Neuronal stem cell (in vitro differentiated cells): ENCODE results near the gene NEBL.

ENCODE experiments used
- DNase-seq: peaks from one replicate; pipeline ENCODE4 v3.0.0-alpha.2; 2013; ENCODE audit warnings: low spot score
- H2AFZ ChIP-seq: one replicate; pipeline ENCODE4 v1.6.1; 2013; ENCODE audit warnings: mild to moderate bottlenecking, low read length, inconsistent platforms
- H2AK5ac ChIP-seq: 2 replicates; pipeline ENCODE4 v1.6.1; 2013; ENCODE audit warnings: low read depth, mild to moderate bottlenecking, inconsistent platforms, low read length, moderate library complexity, mixed read lengths
- H2BK120ac ChIP-seq: 2 replicates; pipeline ENCODE4 v1.6.1; 2013; ENCODE audit warnings: low read depth, mild to moderate bottlenecking, inconsistent platforms, low read length, moderate library complexity, mixed read lengths
- H2BK12ac ChIP-seq: one replicate; pipeline ENCODE4 v1.6.1; 2013; ENCODE audit warnings: low read length, inconsistent platforms
- H2BK15ac ChIP-seq: 2 replicates; pipeline ENCODE4 v1.6.1; 2013; ENCODE audit warnings: mild to moderate bottlenecking, low read length, inconsistent platforms, mixed read lengths
- H2BK5ac ChIP-seq: one replicate; pipeline ENCODE4 v1.6.1; 2013; ENCODE audit warnings: inconsistent platforms, mild to moderate bottlenecking, low read length, moderate library complexity
- H3K14ac ChIP-seq: one replicate; pipeline ENCODE4 v1.6.1; 2013; ENCODE audit warnings: low read length, inconsistent platforms
- H3K18ac ChIP-seq: 2 replicates; pipeline ENCODE4 v1.6.1; 2013; ENCODE audit warnings: low read length, inconsistent platforms
- H3K23ac ChIP-seq: 2 replicates; pipeline ENCODE4 v1.6.1; 2013; ENCODE audit warnings: low read depth, mild to moderate bottlenecking, mixed read lengths, low read length, inconsistent platforms; ENCODE audit not compliant: poor library complexity
- H3K27ac ChIP-seq: replicated peaks from 3 replicates; pipeline ENCODE4 v1.5.1; 2013; ENCODE audit warnings: low read length, inconsistent platforms
- H3K27me3 ChIP-seq, 3 experiments: 2 replicates each; pipeline ENCODE4 v1.6.1; 2013; ENCODE audit warnings: low read length in 3 of 3, mild to moderate bottlenecking in 2 of 3, inconsistent platforms in 1 of 3, low read depth in 1 of 3, mixed read lengths in 1 of 3, moderate library complexity in 1 of 3; ENCODE audit not compliant: control insufficient read depth in 3 of 3, insufficient read depth in 3 of 3
- H3K36me3 ChIP-seq, 2 donors: replicated peaks in 1 of 2; 2 replicates each; pipeline ENCODE4 v1.6.1; 2013; ENCODE audit warnings: low read length in 2 of 2; ENCODE audit not compliant: control insufficient read depth in 2 of 2, insufficient read depth in 2 of 2
- H3K4ac ChIP-seq: 2 replicates; pipeline ENCODE4 v1.6.1; 2013; ENCODE audit warnings: inconsistent platforms, mild to moderate bottlenecking, low read length, moderate library complexity
- H3K4me1 ChIP-seq, 2 donors: 1 replicate in 1 of 2; 2 replicates in 1 of 2; pipeline ENCODE4 v1.6.1; 2013; ENCODE audit warnings: low read length in 2 of 2, low read depth in 1 of 2; ENCODE audit not compliant: control insufficient read depth in 2 of 2, insufficient read depth in 1 of 2
- H3K4me2 ChIP-seq: one replicate; pipeline ENCODE4 v1.6.1; 2013; ENCODE audit warnings: mild to moderate bottlenecking, low read length, inconsistent platforms; ENCODE audit not compliant: insufficient read depth, poor library complexity, severe bottlenecking
- H3K4me3 ChIP-seq, 2 donors: 2 replicates each; pipeline ENCODE4 v1.5.1; 2013; ENCODE audit warnings: low read length in 2 of 2, mild to moderate bottlenecking in 2 of 2, inconsistent platforms in 1 of 2, moderate library complexity in 1 of 2
- H3K79me1 ChIP-seq: one replicate; pipeline ENCODE4 v1.6.1; 2013; ENCODE audit warnings: low read depth, mild to moderate bottlenecking, inconsistent platforms, low read length, moderate library complexity
- H3K9ac ChIP-seq: one replicate; pipeline ENCODE4 v1.6.1; 2013; ENCODE audit warnings: mild to moderate bottlenecking, low read depth, low read length, inconsistent platforms; ENCODE audit not compliant: poor library complexity
- H3K9me3 ChIP-seq, 2 donors: replicated peaks in 1 of 2; 2 replicates each; pipeline versions ENCODE3 to v1.6.1; 2013; ENCODE audit warnings: low read length in 2 of 2, mild to moderate bottlenecking in 2 of 2, inconsistent platforms in 1 of 2, low read depth in 1 of 2, mixed read lengths in 1 of 2, moderate library complexity in 1 of 2; ENCODE audit not compliant: control insufficient read depth in 2 of 2, insufficient read depth in 1 of 2
- H4K8ac ChIP-seq: one replicate; pipeline ENCODE4 v1.6.1; 2013; ENCODE audit warnings: low read depth, mild to moderate bottlenecking, inconsistent platforms, low read length, moderate library complexity
- H4K91ac ChIP-seq: one replicate; pipeline ENCODE4 v1.6.1; 2013; ENCODE audit warnings: low read length, low read depth, mild to moderate bottlenecking, inconsistent platforms; ENCODE audit not compliant: poor library complexity
- WGBS, 2 donors: extraction: QIAGEN DNeasy Blood & Tissue Kit; methylation state at CpG; one replicate each; pipeline ENCODE4 v1.1.7; 2013; ENCODE audit warnings: missing lambda C conversion rate in 2 of 2, mixed read lengths in 1 of 2; ENCODE audit not compliant: insufficient read length in 2 of 2, insufficient replicate concordance in 1 of 2; ENCODE audit errors: extremely low coverage in 2 of 2; 5-methylcytosine and 5-hydroxymethylcytosine counted together

Gene NEBL

DNA sequence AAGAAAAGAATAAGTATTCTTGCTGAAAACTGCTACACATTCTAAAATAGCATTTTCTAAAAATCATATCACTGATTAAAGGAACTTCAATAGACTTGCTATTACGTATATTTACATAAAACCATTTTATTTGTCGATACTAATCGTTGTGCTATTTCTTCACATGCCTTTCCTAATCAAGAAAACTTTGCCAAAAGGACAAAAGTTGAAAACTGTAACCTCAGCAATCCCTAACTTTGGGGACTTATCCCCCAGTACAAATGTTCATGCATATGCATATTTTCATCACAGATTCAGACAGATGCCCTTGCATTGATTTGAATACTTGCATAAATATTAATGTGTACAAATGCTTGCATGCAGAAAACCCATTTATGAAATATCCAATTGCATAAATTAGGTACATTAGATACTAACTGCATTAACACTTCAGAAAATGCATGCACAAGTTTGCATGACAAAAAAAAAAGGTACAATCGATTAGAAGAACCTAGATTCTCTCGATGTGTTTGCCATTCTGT lies 35.6 kb upstream of the NEBL start:
- Histone ChIP-seq H3K79me1 (no peaks in the 10 kb centered on the region), H3K18ac (no peak overlapping the region), H3K4ac (no peak overlapping the region), H2BK12ac (no peak overlapping the region), H2AK5ac (no peak overlapping the region), H3K9ac (no peak overlapping the region), H3K4me2 (no peak overlapping the region), H3K27ac (no peak overlapping the region), H3K27me3 (no peaks in the 10 kb centered on the region), H2BK15ac (no peak overlapping the region), H3K36me3 (no peaks in the 10 kb centered on the region), H3K4me1 (no peaks in the 10 kb centered on the region), H4K8ac (no peak overlapping the region), H3K14ac (no peak overlapping the region), H4K91ac (no peak overlapping the region), H2BK120ac (no peak overlapping the region), H2AFZ (no peak overlapping the region), H3K9me3 (peaks cover 2 to 6% of the 10 kb centered on the region in 2 donors), H2BK5ac (no peak overlapping the region), H3K4me3 (no peak overlapping the region), H3K23ac (no peak overlapping the region)
- no CpG with 5 or more reads among the region's 5 CpGs for WGBS, 2 donors
- no peak for DNase-seq

DNA sequence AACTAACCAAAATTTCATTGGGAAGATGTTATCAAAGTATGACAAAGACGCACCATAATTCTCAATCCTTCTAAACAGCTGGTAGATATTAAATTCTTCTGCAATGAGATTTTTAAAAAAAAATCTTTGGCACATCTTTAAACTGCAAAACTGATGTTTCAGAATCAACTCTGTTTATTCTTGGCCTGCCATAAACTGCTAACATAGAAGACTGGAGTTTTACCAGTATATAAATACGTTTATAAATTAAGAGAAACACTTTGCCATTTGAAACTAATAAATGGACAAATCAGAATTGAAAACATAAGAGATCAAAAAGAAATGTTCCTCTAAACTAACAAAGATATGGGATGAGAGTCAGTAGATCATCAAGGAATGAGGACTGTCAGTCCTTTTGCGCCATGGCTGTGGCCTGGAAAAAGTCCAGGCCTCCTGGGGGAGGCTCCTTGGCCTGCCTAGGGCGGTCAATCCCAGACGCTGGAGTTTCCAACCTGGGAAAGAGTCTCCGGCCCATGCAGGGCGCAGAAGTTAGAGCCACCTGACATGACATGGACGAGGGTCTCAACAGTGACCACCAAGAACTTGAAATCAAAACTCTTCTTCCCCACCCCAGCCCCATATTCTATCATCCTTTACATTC lies 34.2 kb upstream of the NEBL start:
- Histone ChIP-seq H3K27ac (no peak overlapping the region), H2BK12ac (no peak overlapping the region), H3K23ac (no peak overlapping the region), H3K4me1 (peaks cover 0 to 4% of the 10 kb centered on the region in 2 donors), H2BK120ac (no peak overlapping the region), H3K4me3 (no peak overlapping the region), H2BK15ac (no peak overlapping the region), H3K4ac (no peak overlapping the region), H2BK5ac (no peak overlapping the region), H3K27me3 (no peaks in the 10 kb centered on the region), H4K8ac (no peak overlapping the region), H3K9ac (no peak overlapping the region), H4K91ac (no peak overlapping the region), H3K79me1 (no peaks in the 10 kb centered on the region), H3K36me3 (no peaks in the 10 kb centered on the region), H2AK5ac (no peak overlapping the region), H3K14ac (no peak overlapping the region), H2AFZ (no peak overlapping the region), H3K9me3 (peaks cover 2 to 3% of the 10 kb centered on the region in 2 donors), H3K18ac (no peak overlapping the region), H3K4me2 (no peak overlapping the region)
- DNase-seq: no peak
- no CpG with 5 or more reads among the region's 8 CpGs for WGBS, 2 donors

DNA sequence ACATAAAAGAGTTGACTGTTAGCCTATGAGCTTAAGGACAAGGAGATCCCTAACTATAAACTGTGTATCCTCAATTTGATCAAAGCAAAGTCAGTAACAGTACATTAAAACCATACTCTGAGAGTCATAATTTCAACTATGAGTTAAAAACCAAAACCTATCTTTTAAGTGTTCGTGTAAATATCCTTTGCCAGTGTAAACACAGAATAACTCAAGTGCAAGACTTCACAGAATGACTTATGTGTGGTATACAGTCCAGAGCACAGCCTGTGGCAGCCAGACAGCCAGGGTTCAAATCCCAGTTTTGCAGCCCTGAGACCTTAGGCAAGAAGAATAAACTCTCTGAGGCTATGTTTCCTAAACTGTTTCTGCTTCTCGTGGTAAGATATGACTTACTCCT lies 30.3 kb upstream of the NEBL start:
- H2BK120ac ChIP-seq: no peak overlapping the region
- no peak overlapping the region for H2BK12ac ChIP-seq
- H3K27me3 ChIP-seq: no peaks in the 10 kb centered on the region
- WGBS, 2 donors: no CpG with 5 or more reads among the region's 2 CpGs
- H2BK15ac ChIP-seq: no peak overlapping the region
- H3K36me3 ChIP-seq: no peaks in the 10 kb centered on the region
- no peaks in the 10 kb centered on the region for H3K79me1 ChIP-seq
- H3K27ac ChIP-seq: no peak overlapping the region
- H3K4me3 ChIP-seq: no peak overlapping the region
- H2AFZ ChIP-seq: no peak overlapping the region
- no peak overlapping the region for H2BK5ac ChIP-seq
- no peak overlapping the region for H3K4ac ChIP-seq
- H3K9ac ChIP-seq: no peak overlapping the region
- peaks cover 0 to 8% of the 10 kb centered on the region in 2 donors for H3K4me1 ChIP-seq
- no peak overlapping the region for H3K18ac ChIP-seq
- H3K9me3 ChIP-seq: no peaks in the 10 kb centered on the region
- H3K14ac ChIP-seq: no peak overlapping the region
- H4K91ac ChIP-seq: no peak overlapping the region
- no peak overlapping the region for H4K8ac ChIP-seq
- H3K23ac ChIP-seq: no peak overlapping the region
- H3K4me2 ChIP-seq: no peak overlapping the region
- DNase-seq: no peak
- no peak overlapping the region for H2AK5ac ChIP-seq

DNA sequence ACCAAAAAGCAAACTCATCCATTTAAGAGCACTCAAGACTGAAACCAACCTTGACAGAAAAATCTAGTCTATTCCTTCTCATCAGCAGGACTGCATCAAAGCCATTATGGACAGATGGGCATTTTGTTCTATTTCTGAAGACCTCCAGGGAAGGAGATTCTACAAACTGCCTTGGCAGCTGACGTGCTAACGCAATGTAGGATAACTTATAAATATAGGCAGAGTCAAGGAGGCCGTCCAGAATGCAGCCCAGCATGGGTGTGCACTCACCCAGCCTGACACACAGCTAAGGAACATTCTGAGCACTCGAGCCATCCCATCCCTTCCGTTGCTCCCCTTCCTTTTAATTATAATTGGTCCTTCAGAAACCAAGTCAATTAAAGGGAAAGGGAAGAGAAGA lies 25.3 kb upstream of the NEBL start:
- H2BK120ac ChIP-seq: no peak overlapping the region
- H3K4ac ChIP-seq: no peak overlapping the region
- H3K23ac ChIP-seq: no peak overlapping the region
- no peaks in the 10 kb centered on the region for H3K9me3 ChIP-seq
- H2AFZ ChIP-seq: no peak overlapping the region
- H4K91ac ChIP-seq: no peak overlapping the region
- no peak overlapping the region for H2BK5ac ChIP-seq
- H3K9ac ChIP-seq: no peak overlapping the region
- no peaks in the 10 kb centered on the region for H3K36me3 ChIP-seq
- no peak overlapping the region for H4K8ac ChIP-seq
- H2AK5ac ChIP-seq: no peak overlapping the region
- no peaks in the 10 kb centered on the region for H3K27me3 ChIP-seq
- H2BK15ac ChIP-seq: no peak overlapping the region
- H3K27ac ChIP-seq: no peak overlapping the region
- H2BK12ac ChIP-seq: no peak overlapping the region
- H3K14ac ChIP-seq: no peak overlapping the region
- H3K18ac ChIP-seq: no peak overlapping the region
- WGBS, 2 donors: no CpG with 5 or more reads among the region's 5 CpGs
- no peaks in the 10 kb centered on the region for H3K79me1 ChIP-seq
- no peak overlapping the region for H3K4me3 ChIP-seq
- DNase-seq: no peak
- H3K4me2 ChIP-seq: no peak overlapping the region
- peaks cover 0 to 8% of the 10 kb centered on the region in 2 donors for H3K4me1 ChIP-seq
